OCI-LY1 (cell line): Measurements from ENCODE around the gene TMEM247.

ENCODE experiments used
- H2AFZ ChIP-seq: fragments of 200-600 bp; sonication (generic), shearing (Covaris generic); 2 replicates; pipeline ENCODE4 v1.6.0; 2014; ENCODE audit warnings: antibody characterized with exemption, mild to moderate bottlenecking, low read length
- H3F3A ChIP-seq: fragments of 200-600 bp; sonication (generic), shearing (Covaris generic); 2 replicates; pipeline ENCODE4 v1.6.0; 2014; ENCODE audit warnings: mild to moderate bottlenecking, antibody characterized with exemption, low read length, moderate library complexity; ENCODE audit not compliant: insufficient read depth
- H3K27ac ChIP-seq: fragments of 200-600 bp; sonication (generic); 2 replicates; pipeline ENCODE4 v1.5.1; 2014; ENCODE audit warnings: low read length, mixed run types, mild to moderate bottlenecking, low read depth; ENCODE audit not compliant: poor library complexity, severe bottlenecking
- H3K27me3 ChIP-seq: fragments of 200-600 bp; sonication (generic); 2 replicates; pipeline ENCODE4 v1.6.0; 2014; ENCODE audit warnings: antibody characterized with exemption, mild to moderate bottlenecking, low read length, moderate library complexity; ENCODE audit not compliant: insufficient read depth
- H3K36me3 ChIP-seq: fragments of 200-600 bp; sonication (generic); 2 replicates; pipeline ENCODE4 v1.6.1; 2014; ENCODE audit warnings: mild to moderate bottlenecking, antibody characterized with exemption, low read length, moderate library complexity, mixed read lengths; ENCODE audit not compliant: insufficient read depth
- H3K4me1 ChIP-seq: fragments of 200-600 bp; sonication (generic); 2 replicates; pipeline ENCODE4 v1.5.1; 2014; ENCODE audit warnings: mild to moderate bottlenecking, low read length, moderate library complexity; ENCODE audit not compliant: insufficient read depth, severe bottlenecking
- H3K4me2 ChIP-seq: fragments of 200-600 bp; sonication (generic), shearing (Covaris generic); 2 replicates; pipeline ENCODE4 v1.6.1; 2014; ENCODE audit warnings: low read length
- H3K4me3 ChIP-seq: fragments of 200-600 bp; sonication (generic); 2 replicates; pipeline ENCODE4 v1.5.1; 2014; ENCODE audit warnings: low read length, low read depth, mild to moderate bottlenecking, mixed read lengths; ENCODE audit not compliant: poor library complexity, severe bottlenecking
- H3K79me2 ChIP-seq: fragments of 200-600 bp; shearing (Covaris generic); 2 replicates; pipeline ENCODE4 v1.6.1; 2016; ENCODE audit warnings: mixed run types, low read length, mixed read lengths; ENCODE audit not compliant: insufficient read depth
- H3K9ac ChIP-seq: fragments of 200-600 bp; sonication (generic), shearing (Covaris generic); 2 replicates; pipeline ENCODE4 v1.6.1; 2014; ENCODE audit warnings: mild to moderate bottlenecking, low read length, mixed read lengths
- H3K9me2 ChIP-seq: fragments of 200-600 bp; sonication (generic), shearing (Covaris generic); 2 replicates; pipeline ENCODE4 v1.6.1; 2014; ENCODE audit warnings: low read depth, mild to moderate bottlenecking, low read length, mixed read lengths
- H3K9me3 ChIP-seq: fragments of 200-600 bp; shearing (Covaris generic); 2 replicates; pipeline ENCODE4 v1.6.1; 2014; ENCODE audit warnings: low read length, mixed read lengths
- H4K20me1 ChIP-seq: fragments of 200-600 bp; sonication (generic), shearing (Covaris generic); 2 replicates; pipeline ENCODE4 v1.6.0; 2016; ENCODE audit warnings: mild to moderate bottlenecking, low read length; ENCODE audit not compliant: insufficient read depth
- CTCF ChIP-seq: fragments of 200-600 bp; sonication (generic), shearing (Covaris generic); IDR thresholded peaks from 2 replicates; pipeline ENCODE4 v1.5.1; 2017; ENCODE audit warnings: mild to moderate bottlenecking, antibody characterized with exemption, low read length, moderate library complexity, mixed read lengths
- EZH2 ChIP-seq: fragments of 200-600 bp; sonication (generic), shearing (Covaris generic); IDR thresholded peaks from 2 replicates; pipeline ENCODE4 v1.8.0; 2017; ENCODE audit warnings: borderline replicate concordance, mixed run types, mild to moderate bottlenecking, antibody characterized with exemption, low read length, moderate library complexity, mixed read lengths

The TMEM247 gene

GRCh38 chr2:46431481-46432235 lies 47.7 kb upstream of the TMEM247 start:
- no peaks in the 10 kb centered on the region for H3K36me3 ChIP-seq
- peaks cover 7% of the 10 kb centered on the region; the same call in 1 of the 2 replicates for H3K27me3 ChIP-seq
- no peaks in the 10 kb centered on the region for H4K20me1 ChIP-seq
- no peak overlapping the region for H3K4me3 ChIP-seq
- no peak for TF ChIP-seq EZH2
- no peak for TF ChIP-seq CTCF
- no peaks in the 10 kb centered on the region for H3K4me1 ChIP-seq
- no peak overlapping the region for H3K27ac ChIP-seq
- H3K9me3 ChIP-seq = no peaks in the 10 kb centered on the region
- H3K9me2 ChIP-seq = no peaks in the 10 kb centered on the region
- no peak overlapping the region for H3K9ac ChIP-seq
- H3K4me2 ChIP-seq = no peak overlapping the region
- no peaks in the 10 kb centered on the region for H3F3A ChIP-seq
- H3K79me2 ChIP-seq = no peaks in the 10 kb centered on the region
- H2AFZ ChIP-seq = no peak overlapping the region

- no peaks in the 10 kb centered on the region for H3K4me1 ChIP-seq
- no peaks in the 10 kb centered on the region for H3F3A ChIP-seq
- H3K27ac ChIP-seq = no peak overlapping the region
- no peaks in the 10 kb centered on the region for H4K20me1 ChIP-seq
- H3K9me3 ChIP-seq = no peaks in the 10 kb centered on the region
- H3K9me2 ChIP-seq = no peaks in the 10 kb centered on the region
- peaks cover 7% of the 10 kb centered on the region; the same call in 1 of the 2 replicates for H3K27me3 ChIP-seq
- H3K36me3 ChIP-seq = no peaks in the 10 kb centered on the region
- no peak for TF ChIP-seq CTCF
- TF ChIP-seq EZH2 = no peak
- H3K4me3 ChIP-seq = no peak overlapping the region
- no peaks in the 10 kb centered on the region for H3K79me2 ChIP-seq
- H3K4me2 ChIP-seq = no peak overlapping the region
- H2AFZ ChIP-seq = no peak overlapping the region
- no peak overlapping the region for H3K9ac ChIP-seq
These were observed 44.5 kb upstream of the TMEM247 start for GRCh38 chr2:46434851-46435273.

GRCh38 chr2:46435353-46435752 lies 44.0 kb upstream of the TMEM247 start:
- Histone ChIP-seq H4K20me1 (no peaks in the 10 kb centered on the region), H3K4me1 (no peaks in the 10 kb centered on the region), H3K79me2 (no peaks in the 10 kb centered on the region), H3F3A (no peaks in the 10 kb centered on the region), H3K4me2 (no peak overlapping the region), H3K9ac (no peak overlapping the region), H3K36me3 (no peaks in the 10 kb centered on the region), H3K27ac (no peak overlapping the region), H3K9me2 (no peaks in the 10 kb centered on the region), H2AFZ (no peak overlapping the region), H3K4me3 (no peak overlapping the region), H3K9me3 (no peaks in the 10 kb centered on the region), H3K27me3 (peaks cover 2% of the 10 kb centered on the region; the same call in 1 of the 2 replicates)
- TF ChIP-seq EZH2 (no peak), CTCF (no peak)
